HG02623 (cell line): ENCODE data around the gene WDPCP.
"Not testable (repeated sequence)": the region's sequence is repeated elsewhere in the genome, so short reads cannot be mapped to it uniquely, and the experiment has no call there.

Experiments used
- ATAC-seq: cut with Tn5 transposase; IDR thresholded peaks from one replicate; pipeline ENCODE4 v1.9.1; 2021; ENCODE audit warnings: moderate library complexity; ENCODE audit not compliant: unreplicated experiment

The WDPCP gene

DNA sequence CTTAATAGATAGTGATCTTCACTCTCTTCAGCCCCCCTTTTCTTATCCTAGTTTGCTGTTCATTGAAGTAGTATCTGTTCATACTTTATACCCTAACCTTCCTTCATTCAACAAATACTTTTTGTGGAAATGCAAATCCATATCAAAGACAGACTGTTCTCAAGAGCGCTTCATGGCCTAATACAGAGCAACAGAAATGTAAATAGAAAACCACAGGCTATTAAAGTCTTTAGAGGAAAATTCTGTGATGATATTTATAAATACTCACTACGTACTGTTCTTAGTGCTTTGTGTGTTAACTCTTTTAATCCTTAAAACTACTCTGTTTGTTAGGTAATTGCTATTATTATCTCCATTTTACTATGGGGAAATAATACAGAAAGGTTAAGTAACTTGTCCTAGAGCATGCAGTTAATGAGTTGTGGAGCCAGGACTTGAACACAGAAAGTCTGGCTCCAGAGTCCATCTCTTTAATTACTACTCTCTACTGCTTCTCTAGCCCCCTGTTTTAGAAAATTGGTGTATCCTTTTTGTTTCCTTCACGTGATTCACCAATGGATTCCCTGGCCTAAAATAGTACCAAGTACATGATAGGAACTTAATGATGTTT is 3.4 kb upstream of the WDPCP start:
- ATAC-seq, result no peak

DNA sequence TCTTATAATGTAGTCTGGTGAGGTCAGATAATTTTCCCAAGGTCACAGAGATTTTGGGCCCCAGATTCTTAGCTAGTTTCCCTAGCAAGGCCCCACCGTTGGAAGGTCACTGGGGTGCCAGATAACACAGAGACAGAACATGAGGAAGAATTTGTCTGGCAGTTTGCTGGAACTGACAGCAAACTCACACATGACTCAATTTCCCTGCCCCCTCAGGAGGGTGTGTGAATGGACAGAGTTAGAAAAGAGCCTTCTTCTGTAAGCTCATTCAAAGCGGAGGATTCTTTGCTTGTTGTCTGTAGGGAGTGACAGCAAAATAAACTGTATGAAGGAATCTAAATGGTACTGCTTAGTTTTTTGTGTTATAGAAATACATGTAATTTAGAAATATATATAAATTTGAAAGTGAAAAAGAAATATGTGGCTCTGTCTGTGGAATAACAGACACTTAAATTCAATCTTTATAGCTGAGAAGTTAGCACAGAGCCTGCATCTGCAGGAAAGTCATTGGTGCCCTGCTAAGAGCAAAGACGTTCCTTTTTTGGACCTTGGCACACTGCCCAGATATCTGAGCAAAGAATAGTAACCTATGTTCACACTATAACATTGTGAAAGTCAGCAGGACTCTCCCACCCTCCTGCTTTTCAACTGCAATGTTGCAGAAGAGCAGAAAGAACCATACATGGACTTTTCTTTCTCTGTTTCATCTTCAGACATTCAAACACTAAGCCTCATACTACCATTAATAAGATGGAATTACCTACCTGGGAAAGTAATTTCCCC is 2.5 kb upstream of the WDPCP start:
- no peak for ATAC-seq

GRCh38 chr2:63589148-63589958 is 1.1 kb upstream of the WDPCP start:
- peak; percentile 2 for ATAC-seq

DNA sequence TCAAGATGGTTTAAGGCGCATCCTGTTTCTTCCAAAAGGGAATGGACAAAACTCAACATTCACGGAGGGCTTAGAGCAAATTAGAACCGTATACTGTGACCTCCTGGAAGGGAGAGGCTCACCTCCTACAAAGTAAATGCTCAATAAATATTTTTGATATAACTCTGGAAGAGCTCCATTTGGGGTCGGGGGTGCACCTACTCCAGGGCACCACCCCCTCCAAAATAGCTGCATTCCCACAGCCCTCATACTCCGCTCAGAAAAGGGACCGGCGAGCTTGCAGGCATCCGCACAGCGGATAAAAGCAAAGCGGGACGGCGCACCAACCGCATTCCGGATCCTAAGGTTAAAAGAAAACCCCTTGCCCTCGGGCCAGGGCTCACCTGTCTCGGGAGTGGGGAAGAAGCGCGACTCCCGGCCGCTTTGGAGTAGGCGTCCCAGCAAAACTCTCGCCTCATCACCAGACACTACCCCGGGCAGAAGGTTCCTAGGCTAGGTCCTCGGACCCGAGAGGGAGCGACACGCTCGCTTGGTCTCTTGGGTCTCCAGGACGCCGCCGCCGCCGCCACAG is 378 bp downstream of the WDPCP start:
- ATAC-seq, result no peak

GRCh38 chr2:63582873-63583272 is 5.4 kb downstream of the WDPCP start:
- ATAC-seq, result no peak

GRCh38 chr2:63581298-63581961 is 6.8 kb downstream of the WDPCP start:
- no peak for ATAC-seq

- no peak for ATAC-seq
Measured at GRCh38 chr2:63580651-63581297, 7.5 kb downstream of the WDPCP start.

DNA sequence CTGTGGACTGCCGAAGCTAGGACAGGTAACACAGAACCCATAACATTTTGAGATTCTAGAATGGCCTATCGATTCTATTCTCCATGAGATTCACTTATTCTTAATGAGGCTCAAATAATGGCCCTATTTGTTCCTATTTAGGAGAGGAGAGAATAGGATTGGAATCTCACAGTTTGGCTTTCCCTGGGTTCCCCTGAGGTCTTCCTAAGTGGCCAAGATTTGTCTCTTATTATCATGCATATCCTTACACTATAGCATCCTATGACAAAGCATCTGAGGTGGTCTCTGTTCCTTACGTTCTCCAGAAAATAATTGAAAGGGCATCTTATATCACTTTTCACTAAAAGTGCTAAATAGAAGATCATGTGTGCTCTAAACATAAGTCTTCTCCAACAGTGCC is 9.5 kb downstream of the WDPCP start:
- no peak for ATAC-seq

GRCh38 chr2:63576546-63576945 is 11.7 kb downstream of the WDPCP start:
- ATAC-seq, result no peak

GRCh38 chr2:63573726-63574345 is 14.4 kb downstream of the WDPCP start:
- not testable (repeated sequence) for ATAC-seq

GRCh38 chr2:63573026-63573425 is 15.3 kb downstream of the WDPCP start:
- ATAC-seq, result not testable (repeated sequence)

DNA sequence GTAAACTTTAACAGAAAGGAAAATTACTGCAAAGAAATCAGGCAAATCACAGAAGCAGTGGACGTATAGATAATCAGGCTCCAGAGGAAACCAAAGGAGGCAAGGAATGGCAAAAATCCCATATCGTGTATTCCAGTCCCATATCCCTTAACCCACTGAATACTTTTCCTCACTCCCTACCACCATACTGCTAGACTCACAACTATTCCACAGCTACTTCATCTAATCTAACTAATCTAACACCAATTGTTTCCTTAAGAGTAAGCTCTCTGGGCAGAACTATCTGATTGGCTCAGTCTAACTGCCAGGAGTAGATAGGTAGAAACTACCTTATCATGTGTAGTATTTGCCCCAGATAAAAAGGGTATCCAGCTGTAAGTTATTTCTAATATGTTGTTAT is 16.3 kb downstream of the WDPCP start:
- no peak for ATAC-seq

DNA sequence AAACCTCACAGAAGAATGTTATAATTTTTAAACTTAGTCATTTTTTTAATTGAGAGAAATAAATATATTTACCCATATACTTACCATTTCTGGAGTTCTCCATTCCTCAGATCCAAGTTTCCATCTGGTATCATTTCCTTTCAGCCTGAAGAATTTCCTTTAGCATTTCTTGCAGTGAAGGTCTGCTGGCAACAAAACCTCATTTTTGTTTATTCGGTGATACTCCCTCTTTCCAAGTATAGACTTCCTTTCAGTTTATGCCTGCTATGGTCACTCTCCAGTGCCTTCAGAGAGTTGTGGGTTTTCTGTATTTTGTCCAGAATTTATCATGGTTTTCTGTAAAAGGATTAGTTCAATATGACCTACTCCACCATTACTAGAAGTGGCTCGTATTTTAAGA is 17.0 kb downstream of the WDPCP start:
- no peak for ATAC-seq

DNA sequence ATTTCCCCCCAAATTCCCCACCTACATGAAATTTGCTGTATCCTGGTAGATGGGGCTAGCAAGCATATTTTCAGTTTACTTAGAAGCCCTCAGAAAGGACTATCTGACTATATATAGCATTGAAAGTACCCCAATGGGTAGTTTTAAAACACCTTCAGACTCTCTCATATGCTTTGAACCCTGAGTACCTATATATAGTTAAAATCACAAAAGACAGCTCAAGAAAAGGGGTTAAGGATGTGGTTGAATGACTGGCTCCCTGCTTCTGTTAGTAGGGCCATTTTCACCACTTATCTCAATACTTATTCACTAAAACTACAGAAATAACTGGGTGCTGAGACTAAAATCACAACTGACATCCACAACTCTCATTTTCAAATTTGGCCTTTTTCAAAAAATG is 18.5 kb downstream of the WDPCP start:
- ATAC-seq, result peak; percentile 48

GRCh38 chr2:63562751-63563150 is 25.5 kb downstream of the WDPCP start:
- no peak for ATAC-seq

- not testable (repeated sequence) for ATAC-seq
Measured at GRCh38 chr2:63558922-63559321, 29.4 kb downstream of the WDPCP start.

DNA sequence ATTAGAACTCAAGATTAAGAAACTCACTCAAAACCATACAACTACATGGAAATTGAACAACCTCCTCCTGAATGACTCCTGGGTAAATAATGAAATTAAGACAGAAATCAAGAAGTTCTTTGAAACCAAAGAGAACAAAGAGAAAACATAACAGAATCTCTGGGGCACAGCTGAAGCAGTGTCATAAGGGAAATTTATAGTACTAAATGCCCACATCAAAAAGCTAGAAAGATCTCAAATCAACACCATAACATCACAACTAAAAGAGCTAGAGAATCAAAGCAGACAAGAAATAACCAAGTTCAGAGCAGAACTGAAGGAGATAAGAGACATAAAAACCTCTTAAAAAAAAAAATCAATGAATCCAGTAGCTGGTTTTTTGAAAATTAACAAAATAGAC is 30.5 kb downstream of the WDPCP start:
- not testable (repeated sequence) for ATAC-seq

DNA sequence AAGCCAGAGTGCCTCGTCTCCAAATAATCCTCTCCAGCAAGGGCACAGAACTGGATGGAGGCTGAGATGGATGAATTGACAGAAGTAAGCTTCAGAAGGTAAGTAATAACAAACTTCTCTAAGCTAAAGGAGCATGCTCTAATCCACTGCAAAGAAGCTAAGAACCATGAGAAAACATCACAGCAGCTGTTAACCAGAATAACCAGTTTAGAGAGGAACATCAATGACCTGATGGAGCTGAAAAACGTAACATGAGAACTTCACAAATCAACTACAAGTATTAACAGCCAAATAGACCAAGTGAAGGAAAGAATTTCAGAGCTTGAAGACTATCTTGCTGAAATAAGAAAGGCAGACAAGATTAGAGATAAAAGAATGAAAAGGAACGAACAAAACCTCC is 32.3 kb downstream of the WDPCP start:
- no peak for ATAC-seq

DNA sequence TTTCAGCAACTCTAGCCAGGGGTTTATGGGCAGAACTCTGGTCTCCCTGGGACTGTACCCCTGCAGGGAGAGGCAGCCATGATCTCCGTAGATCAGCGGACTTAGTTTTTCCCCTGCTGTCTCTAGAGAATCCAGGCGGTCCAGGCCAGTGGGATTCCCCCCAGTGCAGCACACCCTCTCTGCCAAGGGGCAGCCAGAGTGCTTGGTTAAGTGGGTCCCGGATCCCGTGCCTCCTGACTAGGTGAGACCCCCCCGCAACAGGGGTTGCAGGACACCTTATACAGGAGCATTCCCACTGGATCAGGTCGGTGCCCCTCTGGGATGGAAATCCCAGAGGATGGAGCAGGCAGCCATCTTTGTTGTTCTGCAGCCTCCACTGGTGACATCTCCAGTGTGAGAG is 33.0 kb downstream of the WDPCP start:
- no peak for ATAC-seq

DNA sequence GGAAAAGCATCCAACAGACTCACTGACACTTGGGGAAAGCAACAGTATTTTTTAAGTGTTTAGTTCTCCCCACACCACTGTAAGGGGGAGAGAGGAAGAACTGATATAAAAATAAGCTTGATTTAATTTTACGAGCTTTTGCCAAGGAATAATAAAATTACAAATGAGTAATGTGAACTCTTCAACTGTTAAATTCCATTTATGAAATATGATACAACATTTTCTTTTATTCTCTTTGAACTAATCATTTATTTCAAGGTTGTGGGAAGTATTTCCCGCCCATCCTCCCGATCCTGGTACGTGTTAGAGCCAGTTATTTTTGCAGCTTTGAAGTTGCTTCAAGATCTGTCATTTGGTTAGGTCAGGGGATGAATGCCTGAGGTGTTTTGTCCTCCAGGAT is 35.2 kb downstream of the WDPCP start:
- no peak for ATAC-seq
